Measurements from ENCODE around the gene GREB1. TPM values are rescaled to one million over a fixed set of nuclear protein-coding genes. Genes with fewer than 3 reads are reported as not detected.

Gene GREB1, protein sequence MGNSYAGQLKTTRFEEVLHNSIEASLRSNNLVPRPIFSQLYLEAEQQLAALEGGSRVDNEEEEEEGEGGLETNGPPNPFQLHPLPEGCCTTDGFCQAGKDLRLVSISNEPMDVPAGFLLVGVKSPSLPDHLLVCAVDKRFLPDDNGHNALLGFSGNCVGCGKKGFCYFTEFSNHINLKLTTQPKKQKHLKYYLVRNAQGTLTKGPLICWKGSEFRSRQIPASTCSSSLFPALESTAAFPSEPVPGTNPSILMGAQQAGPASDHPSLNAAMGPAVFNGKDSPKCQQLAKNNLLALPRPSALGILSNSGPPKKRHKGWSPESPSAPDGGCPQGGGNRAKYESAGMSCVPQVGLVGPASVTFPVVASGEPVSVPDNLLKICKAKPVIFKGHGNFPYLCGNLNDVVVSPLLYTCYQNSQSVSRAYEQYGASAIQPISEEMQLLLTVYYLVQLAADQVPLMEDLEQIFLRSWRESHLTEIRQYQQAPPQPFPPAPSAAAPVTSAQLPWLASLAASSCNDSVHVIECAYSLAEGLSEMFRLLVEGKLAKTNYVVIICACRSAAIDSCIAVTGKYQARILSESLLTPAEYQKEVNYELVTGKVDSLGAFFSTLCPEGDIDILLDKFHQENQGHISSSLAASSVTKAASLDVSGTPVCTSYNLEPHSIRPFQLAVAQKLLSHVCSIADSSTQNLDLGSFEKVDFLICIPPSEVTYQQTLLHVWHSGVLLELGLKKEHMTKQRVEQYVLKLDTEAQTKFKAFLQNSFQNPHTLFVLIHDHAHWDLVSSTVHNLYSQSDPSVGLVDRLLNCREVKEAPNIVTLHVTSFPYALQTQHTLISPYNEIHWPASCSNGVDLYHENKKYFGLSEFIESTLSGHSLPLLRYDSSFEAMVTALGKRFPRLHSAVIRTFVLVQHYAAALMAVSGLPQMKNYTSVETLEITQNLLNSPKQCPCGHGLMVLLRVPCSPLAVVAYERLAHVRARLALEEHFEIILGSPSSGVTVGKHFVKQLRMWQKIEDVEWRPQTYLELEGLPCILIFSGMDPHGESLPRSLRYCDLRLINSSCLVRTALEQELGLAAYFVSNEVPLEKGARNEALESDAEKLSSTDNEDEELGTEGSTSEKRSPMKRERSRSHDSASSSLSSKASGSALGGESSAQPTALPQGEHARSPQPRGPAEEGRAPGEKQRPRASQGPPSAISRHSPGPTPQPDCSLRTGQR (N-terminal part only)
- 1.3 and 2.1 TPM in 2 replicates for total RNA-seq

DNA sequence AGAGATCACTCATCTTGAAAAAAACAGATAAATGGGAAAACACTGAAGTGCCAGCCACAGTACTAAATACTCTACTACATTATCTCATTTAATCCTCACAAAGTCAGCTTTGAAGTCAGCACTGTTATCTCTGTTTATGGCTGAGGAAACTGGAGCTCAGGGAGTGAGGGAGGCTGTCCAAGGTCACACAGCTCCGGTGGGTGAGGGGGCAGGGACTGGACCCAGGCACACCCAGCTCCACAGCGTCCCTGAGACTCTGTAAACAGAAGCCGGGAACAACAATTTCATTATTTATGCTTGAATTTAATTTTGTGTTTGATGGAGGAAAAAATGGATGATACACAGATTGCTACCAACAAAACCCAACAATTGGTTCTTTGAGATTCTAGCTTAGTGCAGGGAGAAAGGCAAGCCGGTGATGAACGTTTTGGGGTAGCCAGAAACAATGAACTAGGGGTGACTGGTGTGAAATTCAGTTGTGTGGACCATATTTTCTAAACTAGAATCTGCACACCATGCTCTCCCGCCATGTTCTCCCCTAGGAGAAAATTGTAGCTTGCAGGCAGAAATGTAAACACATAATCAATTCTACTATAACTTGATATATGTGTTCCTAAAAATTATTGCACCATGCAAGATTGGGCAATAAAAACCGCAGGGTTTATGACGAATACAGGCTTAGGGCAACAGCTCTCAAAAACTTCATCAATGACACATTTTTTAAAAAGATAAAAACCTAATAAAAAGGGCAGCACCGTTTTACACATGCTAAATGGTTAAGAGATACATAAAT, at the start of gene GREB1:
Gene GREB1 (plus strand): TSS at position 768 of the 793 bp plus-strand sequence. CDS start 22,570 bp downstream, outside the sequence.

DNA sequence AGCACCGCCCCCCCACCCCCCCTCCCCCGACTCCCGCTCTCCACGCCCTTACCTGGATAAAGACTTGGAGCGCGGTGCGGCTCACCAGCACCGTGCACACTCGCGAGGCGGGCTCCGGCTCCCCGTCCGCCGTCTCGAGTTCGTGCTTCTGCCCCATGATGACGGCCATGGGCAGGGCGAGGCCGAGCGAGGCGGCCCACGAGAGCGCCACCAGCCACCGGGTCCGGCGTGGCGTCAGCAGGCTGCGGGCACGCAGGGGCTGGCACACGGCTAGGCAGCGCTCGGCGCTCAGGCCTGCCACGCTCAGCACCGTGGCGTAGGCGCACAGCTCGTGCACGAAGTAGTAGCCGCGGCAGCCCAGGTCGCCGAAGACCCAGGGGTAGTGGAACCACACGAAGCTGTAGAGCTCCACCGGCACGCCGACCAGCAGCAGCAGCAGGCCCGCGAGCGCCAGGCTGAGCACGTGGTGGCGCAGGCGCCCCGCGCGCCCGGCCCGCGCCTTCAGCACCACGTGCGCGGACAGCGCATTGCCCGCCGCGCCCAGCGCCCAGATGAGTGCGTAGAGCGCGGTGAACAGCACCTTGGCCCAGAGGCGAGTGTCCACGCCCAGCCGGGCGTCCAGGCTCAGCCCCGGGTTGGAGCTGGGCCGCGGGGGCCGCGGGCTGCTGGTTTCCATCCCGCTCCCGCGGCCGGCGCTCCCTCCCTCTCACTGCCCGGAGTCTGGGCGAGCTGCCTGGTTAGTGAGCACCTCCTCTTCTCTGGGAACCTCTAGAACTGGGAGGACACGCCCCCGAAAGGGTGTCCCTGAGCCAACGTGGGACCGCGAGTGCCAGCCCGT, 135.8 kb downstream of the GREB1 start, which contains the start of gene NTSR2:
Gene NTSR2 (minus strand): TSS at position 742 of the 838 bp plus-strand sequence. CDS start 66 bp downstream, at position 676.

Other genes starting within 250 kb of the GREB1 start
- gene ROCK2, start 189.4 kb upstream of the GREB1 start, total RNA-seq, result 40.5 and 52.5 TPM in 2 replicates
- 7.8 and 9.0 TPM in 2 replicates for gene E2F6, start 67.9 kb upstream of the GREB1 start, total RNA-seq
- gene NTSR2, start 136.2 kb downstream of the GREB1 start, total RNA-seq, result under 0.01 TPM in 1 of 2 replicates, not detected in the other
- 53.5 and 61.3 TPM in 2 replicates for gene LPIN1, start 212.6 kb downstream of the GREB1 start, total RNA-seq

Measured in smooth muscle cell of bladder (primary cell).